Measurements from ENCODE around the gene TIMM10.

Gene TIMM10

GRCh38 chr11:57530596-57531507 lies at the start of gene TIMM10:
TIMM10 (minus strand) TSS chr11:57530754; CDS start chr11:57530189, 565 bp downstream.
- FAIRE-seq, result peak; percentile 95

GRCh38 chr11:57574061-57574460 lies 43.5 kb upstream of the TIMM10 start:
- FAIRE-seq, result no peak

GRCh38 chr11:57571606-57572005 lies 41.1 kb upstream of the TIMM10 start:
- no peak for FAIRE-seq

- FAIRE-seq, result no peak
Measured at GRCh38 chr11:57568330-57568766, 37.8 kb upstream of the TIMM10 start.

- FAIRE-seq, result no peak
Measured at GRCh38 chr11:57567515-57568329, 37.2 kb upstream of the TIMM10 start, which contains the start of gene UBE2L6. UBE2L6 (minus strand) TSS chr11:57567672; CDS start chr11:57567611, 61 bp downstream.

- FAIRE-seq, result no peak
Measured at GRCh38 chr11:57566905-57567514, 36.5 kb upstream of the TIMM10 start.

GRCh38 chr11:57566005-57566904 lies 35.7 kb upstream of the TIMM10 start:
- peak; percentile 47 for FAIRE-seq

- no peak for FAIRE-seq
Measured at GRCh38 chr11:57562596-57562995, 32.0 kb upstream of the TIMM10 start.

- no peak for FAIRE-seq
Measured at GRCh38 chr11:57560146-57560545, 29.6 kb upstream of the TIMM10 start.

GRCh38 chr11:57556041-57556440 lies 25.5 kb upstream of the TIMM10 start:
- FAIRE-seq, result no peak

GRCh38 chr11:57555393-57555792 lies 24.8 kb upstream of the TIMM10 start:
- FAIRE-seq, result no peak

GRCh38 chr11:57552479-57552878 lies 21.9 kb upstream of the TIMM10 start:
- FAIRE-seq, result no peak

GRCh38 chr11:57551941-57552340 lies 21.4 kb upstream of the TIMM10 start:
- FAIRE-seq, result no peak

- FAIRE-seq, result no peak
Measured at GRCh38 chr11:57549983-57550382, 19.4 kb upstream of the TIMM10 start.

GRCh38 chr11:57547854-57548377 lies 17.4 kb upstream of the TIMM10 start:
- no peak for FAIRE-seq

- FAIRE-seq, result no peak
Measured at GRCh38 chr11:57546869-57547475, 16.4 kb upstream of the TIMM10 start.

GRCh38 chr11:57546451-57546850 lies 15.9 kb upstream of the TIMM10 start:
- FAIRE-seq, result no peak

GRCh38 chr11:57545883-57546282 lies 15.3 kb upstream of the TIMM10 start:
- no peak for FAIRE-seq

- no peak for FAIRE-seq
Measured at GRCh38 chr11:57544566-57544965, 14.0 kb upstream of the TIMM10 start.

GRCh38 chr11:57543593-57543992 lies 13.0 kb upstream of the TIMM10 start:
- no peak for FAIRE-seq

- FAIRE-seq, result no peak
Measured at GRCh38 chr11:57542582-57542981, 12.0 kb upstream of the TIMM10 start.
